Motor neuron (in vitro differentiated cells): Measurements from ENCODE around the gene HOXC4. TPM values are rescaled to one million over a fixed set of nuclear protein-coding genes. Genes with fewer than 3 reads are reported as not detected.
A peak's percentile ranks its signal among the peaks of the same experiment; 100 is the strongest.

Experiments
- ATAC-seq, 8 experiments: fragments of 200-7000 bp; cut with Tn5 transposase; replicated peaks in 6 of 8; 2 replicates each; pipeline ENCODE4 v1.8.0; 2021; ENCODE audit warnings: mild to moderate bottlenecking in 8 of 8, moderate library complexity in 8 of 8
- H3K27ac ChIP-seq, 2 donors: fragments of 250-450 bp; sonication (Bioruptor Pico); 2 replicates each; pipeline ENCODE4 v1.9.0; 2021; ENCODE audit warnings: antibody characterized with exemption in 2 of 2, mild to moderate bottlenecking in 2 of 2, moderate library complexity in 1 of 2
- H3K4me1 ChIP-seq, 2 donors: fragments of 250-450 bp; sonication (Bioruptor Pico); replicated peaks in 1 of 2; 2 replicates each; pipeline ENCODE4 v1.6.1; 2021; ENCODE audit warnings: antibody characterized with exemption in 2 of 2, mild to moderate bottlenecking in 2 of 2, moderate library complexity in 1 of 2
- H3K4me3 ChIP-seq, 5 donors: fragments of 250-450 bp; sonication (Bioruptor Pico); 2 replicates each; pipeline ENCODE4 v1.9.0; 2021; ENCODE audit warnings: antibody characterized with exemption in 5 of 5, mild to moderate bottlenecking in 5 of 5, moderate library complexity in 4 of 5
- WGBS, 10 experiments: fragments of 450-650 bp; shearing (Covaris generic); methylation state at CpG; one replicate each; pipeline ENCODE4 v1.0.0; 2022; 5-methylcytosine and 5-hydroxymethylcytosine counted together
- in situ Hi-C, 9 experiments: fragments of 400-800 bp; cut with MboI; loops; one replicate each; pipeline ENCODE4 v1.15.0; 2021; ENCODE audit warnings: low sequenced_read_pairs in 9 of 9, low pct_unique_long_range_greater_than_20kb in 2 of 9; ENCODE audit not compliant: unreplicated experiment in 9 of 9
- total RNA-seq, 8 experiments: library from RNA; unstranded; fragments of 300-600 nt; gene quantifications; 2 replicates each; pipeline versions ENCODE4 v1.2.3 to v1.2.4, GENCODE V29; 2022

Gene HOXC4
- total RNA-seq, 8 experiments from 2014 or later: 9.5 to 73.9 (median 40.4) TPM

GRCh38 chr12:54047160-54047963 lies 6.3 kb upstream of the HOXC4 start:
- in situ Hi-C loops: loop anchor here in 4 of 9 experiments (10.0 to 25.0 kb wide), 4 partner anchors 87 to 315 kb away; partner anchors contain the start of genes GPR84 (in 1 of the 4) and SMUG1 (in 1 of the 4)
- Histone ChIP-seq H3K4me3 (peak overlapping the region; percentile 35 to 49 (median 40)), H3K27ac (peak overlapping the region; percentile 94 to 97), H3K4me1 (peaks cover 67 to 70% of the 10 kb centered on the region in 2 donors)
- 0 to 100% (median 0%) methylated on average over 1 to 14 of the region's 61 CpGs; no CpG with 5 or more reads in 4 of the 10 experiments for WGBS, 10 experiments
- peak in 4 of 8 experiments; percentile 7 to 24 (median 12) for ATAC-seq

- Histone ChIP-seq H3K4me3 (peak overlapping the region; percentile 35 to 49 (median 40)), H3K4me1 (peaks cover 68 to 70% of the 10 kb centered on the region in 2 donors), H3K27ac (peak overlapping the region; percentile 94 to 97)
- in situ Hi-C loops: loop anchor here in 4 of 9 experiments (10.0 to 25.0 kb wide), 4 partner anchors 87 to 314 kb away; partner anchors contain the start of genes GPR84 (in 1 of the 4) and SMUG1 (in 1 of the 4)
- ATAC-seq: no peak
- WGBS, 10 experiments: 0 to 100% (median 4%) methylated on average over 1 to 7 of the region's 8 CpGs; no CpG with 5 or more reads in 2 of the 10 experiments
These were observed 5.7 kb upstream of the HOXC4 start for GRCh38 chr12:54047964-54048303.

- H3K4me1 ChIP-seq: peaks cover 68 to 70% of the 10 kb centered on the region in 2 donors
- 0 to 100% (median 8%) methylated on average over 1 to 3 of the region's 3 CpGs for WGBS, 10 experiments
- in situ Hi-C loops: loop anchor here in 4 of 9 experiments (10.0 to 25.0 kb wide), 4 partner anchors 86 to 314 kb away; partner anchors contain the start of genes GPR84 (in 1 of the 4) and SMUG1 (in 1 of the 4)
- no peak for ATAC-seq
- peak overlapping the region; percentile 94 to 97 for H3K27ac ChIP-seq
- peak overlapping the region; percentile 35 to 49 (median 40) for H3K4me3 ChIP-seq
These were observed 5.1 kb upstream of the HOXC4 start for GRCh38 chr12:54048406-54049093.

- ATAC-seq: no peak
- Histone ChIP-seq H3K4me1 (peaks cover 63 to 70% of the 10 kb centered on the region in 2 donors), H3K27ac (peak overlapping the region; percentile 94 to 97), H3K4me3 (peak overlapping the region; percentile 35 to 49 (median 40))
- in situ Hi-C loops: loop anchor here in 4 of 9 experiments (10.0 to 25.0 kb wide), 4 partner anchors 86 to 313 kb away; partner anchors contain the start of genes GPR84 (in 1 of the 4) and SMUG1 (in 1 of the 4)
- WGBS, 10 experiments: 0 to 75% (median 8%) methylated on average over 2 to 6 of the region's 6 CpGs
These were observed 4.5 kb upstream of the HOXC4 start for GRCh38 chr12:54049108-54049507.

GRCh38 chr12:54050482-54050810 lies 3.2 kb upstream of the HOXC4 start:
- Histone ChIP-seq H3K27ac (peak overlapping the region; percentile 94 to 97), H3K4me1 (peaks cover 50 to 65% of the 10 kb centered on the region in 2 donors), H3K4me3 (peak overlapping the region; percentile 35 to 49 (median 40))
- no peak for ATAC-seq
- in situ Hi-C loops: no loop called here
- WGBS, 10 experiments: 0 to 100% (median 40%) methylated on average over 1 to 2 of the region's 2 CpGs; no CpG with 5 or more reads in 3 of the 10 experiments

- in situ Hi-C loops: no loop called here
- H3K4me1 ChIP-seq: peaks cover 48 to 71% of the 10 kb centered on the region in 2 donors
- ATAC-seq: peak in 1 of 8 experiments; percentile 24
- peak overlapping the region; percentile 47 to 67 (median 49) for H3K4me3 ChIP-seq
- peak overlapping the region; percentile 95 to 97 for H3K27ac ChIP-seq
- 0 to 100% (median 46%) methylated on average over 1 to 4 of the region's 12 CpGs; no CpG with 5 or more reads in 2 of the 10 experiments for WGBS, 10 experiments
These were observed 2.4 kb upstream of the HOXC4 start for GRCh38 chr12:54051026-54051842.

- 0 to 94% (median 6%) methylated on average over 3 to 18 of the region's 24 CpGs for WGBS, 10 experiments
- Histone ChIP-seq H3K27ac (peak overlapping the region; percentile 95 to 97), H3K4me3 (peak overlapping the region; percentile 47 to 67 (median 49)), H3K4me1 (peaks cover 54 to 79% of the 10 kb centered on the region in 2 donors)
- ATAC-seq: peak in 6 of 8 experiments; percentile 39 to 64 (median 44)
- in situ Hi-C loops: no loop called here
These were observed 1.7 kb upstream of the HOXC4 start for GRCh38 chr12:54051874-54052437.

GRCh38 chr12:54052438-54053002 lies 1.1 kb upstream of the HOXC4 start:
- 0 to 100% (median 10%) methylated on average over 1 to 4 of the region's 10 CpGs; no CpG with 5 or more reads in 4 of the 10 experiments for WGBS, 10 experiments
- peak; percentile 13 to 66 (median 37) for ATAC-seq

GRCh38 chr12:54053003-54053750 lies 458 bp upstream of the HOXC4 start:
- ATAC-seq: peak in 6 of 8 experiments; percentile 24 to 54 (median 40)
- Histone ChIP-seq H3K27ac (peak overlapping the region; percentile 95 to 97), H3K4me1 (peaks cover 63 to 89% of the 10 kb centered on the region in 2 donors), H3K4me3 (peak overlapping the region; percentile 36 to 67 (median 49))
- in situ Hi-C loops: no loop called here
- WGBS, 10 experiments: 0% methylated on average over 1 of the region's 22 CpGs; no CpG with 5 or more reads in 8 of the 10 experiments

More at GRCh38 chr12:54052438-54053002, 1.1 kb upstream of the HOXC4 start:
- Histone ChIP-seq H3K27ac (peak overlapping the region; percentile 95 to 97), H3K4me1 (peaks cover 60 to 84% of the 10 kb centered on the region in 2 donors), H3K4me3 (peak overlapping the region; percentile 36 to 67 (median 49))
- in situ Hi-C loops: no loop called here

GRCh38 chr12:54054742-54055194 lies 1.1 kb downstream of the HOXC4 start:
- ATAC-seq: no peak
- in situ Hi-C loops: no loop called here
- Histone ChIP-seq H3K4me3 (peak overlapping the region; percentile 36 to 67 (median 49)), H3K27ac (peak overlapping the region; percentile 95 to 97), H3K4me1 (peaks cover 61 to 90% of the 10 kb centered on the region in 2 donors)
- WGBS, 10 experiments: no CpG with 5 or more reads among the region's 24 CpGs

- peak overlapping the region; percentile 36 to 67 (median 49) for H3K4me3 ChIP-seq
- in situ Hi-C loops: no loop called here
- ATAC-seq: no peak
- H3K27ac ChIP-seq: peak overlapping the region; percentile 95 to 97
- WGBS, 10 experiments: 0 to 100% (median 12%) methylated on average over 1 to 2 of the region's 2 CpGs; no CpG with 5 or more reads in 2 of the 10 experiments
- peaks cover 59 to 91% of the 10 kb centered on the region in 2 donors for H3K4me1 ChIP-seq
These were observed 1.9 kb downstream of the HOXC4 start for GRCh38 chr12:54055552-54055951.
